ENCODE measurements around the gene TOR4A.

DNA sequence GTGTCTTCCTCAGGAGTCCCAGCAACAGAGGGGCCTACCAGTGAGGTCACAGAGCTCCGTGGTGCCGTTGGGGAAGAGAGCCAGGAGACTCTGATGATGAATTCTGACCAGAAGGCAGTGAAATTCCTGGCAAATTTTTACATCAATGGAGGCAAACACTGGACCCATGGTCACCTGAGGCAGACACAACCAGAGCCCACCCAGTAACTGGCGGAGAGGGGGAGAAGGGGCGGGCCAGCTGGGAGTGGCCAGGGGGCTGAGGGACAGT, 26.4 kb upstream of the TOR4A start, which contains the start of gene STPG3:
- TF ChIP-seq GATA2 (IDR thresholded peaks at IDR 0.05; ENCODE audit: low read depth, low read length) (no peak), GATA3 (IDR thresholded peaks at IDR 0.05; ENCODE audit: low read depth, low read length) (no peak)

Data from SH-SY5Y (cell line).